ENCODE data around the gene ACTA1.
"Not testable (repeated sequence)": the region's sequence is repeated elsewhere in the genome, so short reads cannot be mapped to it uniquely, and the experiment has no call there.

Gene ACTA1

DNA sequence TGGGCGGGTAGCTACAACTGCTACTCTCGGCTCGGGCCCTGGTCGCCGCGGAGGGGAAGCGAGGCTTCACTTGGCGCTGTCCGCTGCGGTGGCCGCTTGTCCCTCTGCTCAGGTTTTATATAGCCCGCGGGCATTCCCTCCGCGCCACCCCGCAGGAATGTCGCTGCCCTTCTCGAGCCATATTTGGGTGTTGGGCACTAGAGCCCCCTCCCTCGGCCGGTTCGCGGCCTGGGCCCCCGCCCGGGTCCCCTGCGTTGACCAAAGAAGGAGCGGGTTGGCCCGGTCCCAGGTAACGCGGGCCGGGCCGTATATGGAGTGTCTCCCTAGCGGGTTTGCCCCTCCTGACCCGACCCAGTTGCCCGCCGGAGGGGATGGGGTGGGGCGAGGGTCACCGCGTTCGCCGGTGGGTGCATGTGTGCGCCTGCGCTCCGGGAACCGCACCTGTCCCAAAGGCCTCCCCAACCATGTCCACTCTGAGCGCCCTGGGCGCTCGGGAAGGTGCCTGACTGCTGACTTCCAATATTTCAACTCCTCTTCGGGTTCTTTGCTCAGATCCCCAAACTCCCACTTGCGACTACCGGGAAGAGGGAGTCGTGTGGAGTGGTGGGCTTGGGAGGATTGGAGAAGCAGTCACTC is at the start of gene ACTA1:
Gene ACTA1, minus strand, starts transcription at position 90 of the 636 bp plus-strand sequence. CDS start 979 bp downstream, outside the sequence.
- DNase-seq = no peak

DNA sequence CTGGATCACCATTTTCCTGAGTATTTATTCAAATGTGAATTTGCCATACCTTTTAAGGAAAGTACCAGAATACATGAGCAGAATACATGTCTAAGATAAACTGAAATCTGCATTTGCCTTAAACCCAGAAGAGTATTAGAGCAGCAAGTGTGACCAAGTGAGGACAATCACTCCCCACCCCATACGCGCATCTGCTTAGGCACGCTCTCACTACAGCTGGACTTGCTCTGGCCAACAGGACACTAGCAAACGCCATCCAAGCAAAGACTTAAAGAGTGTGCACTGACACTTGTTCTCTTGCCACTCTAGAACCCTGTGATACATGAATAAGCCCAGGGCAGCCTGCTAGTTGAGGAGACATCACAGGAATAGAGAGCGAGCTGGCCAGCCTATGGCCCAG is 48.6 kb upstream of the ACTA1 start:
- no peak for DNase-seq

DNA sequence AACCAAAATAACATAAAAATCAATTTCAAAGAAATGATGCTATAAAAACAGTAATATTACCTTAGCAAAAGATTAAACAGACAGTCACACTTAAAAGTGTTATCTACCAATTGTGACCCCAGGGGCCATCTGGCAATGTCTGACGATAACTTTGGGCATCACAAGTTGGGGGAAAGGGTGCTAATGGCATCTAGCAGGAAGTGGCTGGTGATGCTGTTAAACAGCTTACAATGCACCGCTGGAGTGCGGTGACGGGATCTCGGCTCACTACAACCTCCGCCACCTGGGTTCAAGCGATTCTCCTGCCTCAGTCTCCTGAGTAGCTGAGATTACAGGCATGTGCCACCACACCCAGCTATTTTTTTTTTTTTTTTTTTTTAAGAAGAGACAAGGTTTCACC is 46.6 kb upstream of the ACTA1 start:
- DNase-seq = no peak

DNA sequence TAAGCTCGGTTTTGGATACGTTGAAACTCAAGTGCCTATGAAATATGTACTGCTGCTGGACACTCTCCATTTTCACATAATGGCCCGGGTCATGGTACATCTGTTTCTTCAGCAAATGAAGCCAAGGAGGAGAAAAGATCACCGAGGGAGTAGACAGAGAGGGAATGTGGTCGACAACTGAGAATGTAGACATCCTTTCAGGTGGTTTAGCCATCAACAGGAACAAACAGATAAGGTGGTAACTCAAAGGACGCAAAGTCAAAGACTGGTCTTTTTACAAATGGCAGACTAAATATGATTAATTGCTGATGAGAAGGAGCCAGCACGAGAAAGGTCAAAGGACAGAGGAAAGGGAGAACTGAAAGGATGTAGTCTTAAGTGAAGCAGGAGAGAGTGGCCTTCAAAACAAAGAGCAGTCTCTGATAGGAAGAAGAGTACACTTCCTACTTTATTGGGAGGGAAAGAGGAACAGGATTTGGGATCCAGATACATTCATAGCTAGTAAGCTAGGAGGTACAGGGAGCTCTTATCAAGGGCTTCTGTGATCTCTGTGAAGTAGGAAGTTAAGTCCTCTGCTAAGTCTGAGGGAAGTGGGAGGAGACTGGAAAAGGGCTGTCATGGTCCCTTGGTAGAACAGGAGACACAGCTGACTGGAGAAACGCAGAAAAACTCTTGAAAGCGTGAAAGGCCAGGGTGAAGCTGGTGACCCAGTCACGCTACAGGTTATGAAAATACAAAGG is 45.9 kb upstream of the ACTA1 start:
- DNase-seq = peak; percentile 74

DNA sequence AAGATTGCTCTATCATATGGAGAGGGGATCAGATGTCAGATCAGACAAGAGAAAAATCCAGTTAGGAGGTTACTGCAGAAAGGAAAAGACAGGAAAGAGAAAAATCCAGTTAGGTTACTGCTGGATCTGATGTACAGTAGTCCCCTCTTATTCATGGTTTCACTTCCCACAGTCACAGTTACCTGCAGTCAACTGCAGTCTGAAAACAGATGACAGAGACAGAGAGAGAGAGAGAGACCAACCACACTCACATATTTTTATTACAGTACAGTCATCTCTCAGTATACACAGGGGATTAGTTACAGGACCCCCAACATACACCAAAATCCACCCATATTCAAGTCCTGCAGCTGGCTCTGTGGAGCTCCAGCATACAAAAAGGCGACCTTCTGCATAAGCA is 45.0 kb upstream of the ACTA1 start:
- DNase-seq = peak; percentile 61

DNA sequence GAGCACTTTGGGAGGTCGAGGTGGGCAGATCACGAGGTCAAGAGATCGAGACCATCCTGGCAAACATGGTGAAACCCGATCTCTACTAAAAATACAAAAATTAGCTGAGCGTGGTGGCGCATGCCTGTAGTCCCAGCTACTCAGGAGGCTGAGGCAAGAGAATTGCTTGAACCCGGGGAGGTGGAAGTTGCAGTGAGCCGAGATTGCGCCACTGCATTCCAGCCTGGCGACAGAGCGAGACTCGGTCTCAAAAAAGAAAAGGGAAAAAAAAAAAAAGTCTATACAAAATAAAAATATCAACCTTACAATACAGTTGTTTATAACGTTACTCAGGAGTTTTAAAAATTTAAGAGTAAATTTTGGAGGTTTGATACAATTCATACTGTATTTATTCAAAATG is 42.0 kb upstream of the ACTA1 start:
- DNase-seq = not testable (repeated sequence)

DNA sequence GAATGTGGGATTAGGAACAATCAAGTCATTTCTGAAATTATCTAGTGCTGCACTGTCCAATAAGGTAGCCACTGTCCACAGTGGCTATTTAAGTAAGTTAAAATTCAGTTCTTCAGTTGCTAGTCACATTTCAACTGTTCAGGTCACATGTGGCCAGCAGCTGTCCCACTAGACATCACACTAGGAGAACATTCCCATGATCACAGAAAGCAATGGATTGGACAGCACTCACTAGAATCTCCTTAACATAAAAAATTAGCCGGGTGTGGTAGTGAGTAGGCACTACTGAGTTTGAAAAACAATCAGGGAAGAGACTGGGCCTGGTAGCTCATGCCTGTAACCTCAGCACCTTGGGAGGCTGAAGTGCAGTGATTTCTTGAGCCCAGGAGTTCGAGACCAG is 40.6 kb upstream of the ACTA1 start:
- no peak for DNase-seq

DNA sequence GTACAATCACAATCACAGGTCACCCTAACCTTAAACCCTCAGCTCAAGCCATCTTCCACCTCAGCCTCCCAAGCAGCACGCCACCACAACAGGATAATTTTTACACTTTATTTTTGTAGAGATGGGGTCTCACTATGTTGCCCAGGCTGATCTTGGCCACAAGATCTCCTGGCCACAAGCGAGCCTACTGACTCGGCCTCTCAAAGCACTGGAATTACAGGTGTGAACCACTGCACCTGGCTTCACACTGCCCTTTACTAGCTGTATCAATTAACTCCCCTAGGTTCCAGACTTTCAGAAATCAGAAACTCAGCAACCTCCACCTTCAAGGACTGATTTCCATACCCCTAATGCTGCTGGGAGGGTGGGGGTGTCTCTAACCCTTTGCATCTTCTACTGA is 37.3 kb upstream of the ACTA1 start:
- no peak for DNase-seq

DNA sequence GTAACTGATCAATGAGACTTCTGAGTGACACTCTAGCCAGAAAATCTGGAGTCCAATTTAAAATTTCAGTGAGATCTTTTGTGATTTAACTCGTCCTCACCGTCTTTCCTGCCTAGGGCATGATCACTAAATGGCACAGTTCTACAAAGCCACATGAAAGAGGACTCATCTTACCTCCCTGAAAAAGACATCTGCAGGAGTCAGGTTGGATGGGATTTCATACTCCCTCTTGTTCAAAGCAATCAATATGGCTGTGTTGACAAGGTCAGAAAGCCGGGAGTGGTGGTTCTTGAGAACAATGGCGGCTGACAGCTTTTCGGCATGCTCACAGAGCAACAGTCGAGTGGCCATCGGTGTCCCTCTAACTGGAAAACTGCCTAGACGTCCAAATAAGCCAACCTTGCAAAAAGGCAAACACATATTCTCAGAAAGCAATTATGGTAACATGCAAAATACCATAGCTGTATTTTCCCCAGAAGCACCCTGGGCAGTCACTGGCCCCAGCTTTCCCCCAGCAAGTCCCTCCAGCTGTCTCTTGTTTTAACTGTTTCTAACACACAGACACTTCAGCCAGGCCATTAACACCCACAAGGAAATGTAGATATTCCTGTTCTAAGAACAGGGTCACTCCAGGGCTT is 36.6 kb upstream of the ACTA1 start:
- no peak for DNase-seq

DNA sequence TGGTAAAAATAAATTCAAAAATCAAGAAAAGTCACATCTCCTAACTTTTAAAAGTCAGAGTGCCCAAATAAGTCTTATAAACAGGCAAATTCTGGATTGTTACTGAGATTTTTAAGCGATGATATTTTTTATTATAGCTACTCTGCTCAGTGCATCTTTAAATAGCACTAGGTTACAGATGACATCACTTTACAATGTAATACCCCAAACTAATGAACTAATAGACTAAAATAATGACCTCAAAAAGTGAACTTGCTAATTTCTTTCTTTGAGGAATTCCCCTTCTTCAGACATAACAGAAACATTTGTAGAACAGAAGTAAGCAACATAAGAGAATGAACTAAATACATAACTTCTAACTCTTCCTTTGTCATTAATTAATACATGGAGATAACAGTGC is 33.0 kb upstream of the ACTA1 start:
- DNase-seq = no peak

DNA sequence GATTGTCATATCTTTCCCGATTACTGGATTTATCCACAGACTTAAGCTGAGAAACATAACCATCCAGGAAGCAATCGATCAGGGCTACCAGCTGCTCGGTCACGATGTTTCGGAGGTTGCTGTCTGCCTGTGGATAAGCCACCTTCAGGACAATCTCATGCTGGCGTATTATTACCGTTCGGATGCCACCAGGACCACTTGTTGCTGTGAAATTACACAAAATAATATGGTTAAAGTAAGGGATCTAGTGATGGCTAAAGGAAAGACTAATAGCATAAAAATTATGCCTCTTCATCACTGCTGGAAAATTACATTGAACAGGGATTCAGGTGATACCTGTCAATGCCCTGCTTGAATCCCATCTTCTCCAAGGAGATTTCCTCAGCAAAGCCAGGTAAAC is 30.8 kb upstream of the ACTA1 start:
- no peak for DNase-seq

DNA sequence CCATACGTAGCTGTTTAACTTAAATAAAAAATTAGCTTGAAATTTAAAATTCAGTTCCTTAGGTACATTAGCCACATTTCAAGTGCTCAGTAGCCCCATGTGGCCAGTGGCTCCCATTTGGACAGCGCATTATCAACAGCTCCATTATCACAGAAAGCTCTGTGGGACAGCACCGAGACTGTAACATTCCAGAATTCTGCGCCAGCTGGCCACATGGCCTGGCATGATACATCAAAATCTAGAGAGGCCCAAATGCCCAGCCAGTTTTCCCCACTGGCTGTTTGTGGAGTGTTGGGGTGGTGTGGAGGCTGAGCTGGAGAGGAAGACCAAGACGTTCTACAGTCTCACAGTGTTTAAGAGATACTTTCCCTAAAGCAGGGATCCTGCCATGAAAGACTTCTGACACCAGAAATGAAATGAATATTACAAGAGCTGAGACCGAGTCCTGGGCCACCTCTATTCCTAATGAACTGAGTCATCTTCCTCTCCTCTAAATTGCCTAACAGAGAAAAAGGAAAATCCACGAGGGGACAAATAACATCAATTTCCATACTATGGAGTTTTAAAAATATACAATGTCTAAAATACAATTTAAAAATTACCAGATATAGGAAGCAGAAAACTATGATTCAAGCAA is 27.3 kb upstream of the ACTA1 start:
- DNase-seq = no peak

DNA sequence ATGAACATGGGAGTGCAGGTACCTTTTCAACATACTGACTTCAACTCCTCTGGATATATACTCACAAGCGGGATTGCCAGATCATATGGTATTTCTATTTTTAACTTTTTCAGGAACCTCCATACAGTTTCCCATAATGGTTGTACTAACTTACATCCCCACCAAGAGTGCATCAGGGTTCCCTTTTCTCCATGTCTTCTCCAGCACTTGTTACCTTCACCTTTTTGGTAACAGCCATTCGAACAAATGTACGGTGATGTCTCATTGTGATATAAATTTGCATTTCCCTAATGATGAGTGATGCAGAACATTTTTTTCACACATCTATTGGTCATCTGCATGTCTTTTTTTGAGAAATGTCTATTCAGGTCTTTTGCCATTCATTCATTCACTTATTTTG is 25.9 kb upstream of the ACTA1 start:
- DNase-seq = no peak

DNA sequence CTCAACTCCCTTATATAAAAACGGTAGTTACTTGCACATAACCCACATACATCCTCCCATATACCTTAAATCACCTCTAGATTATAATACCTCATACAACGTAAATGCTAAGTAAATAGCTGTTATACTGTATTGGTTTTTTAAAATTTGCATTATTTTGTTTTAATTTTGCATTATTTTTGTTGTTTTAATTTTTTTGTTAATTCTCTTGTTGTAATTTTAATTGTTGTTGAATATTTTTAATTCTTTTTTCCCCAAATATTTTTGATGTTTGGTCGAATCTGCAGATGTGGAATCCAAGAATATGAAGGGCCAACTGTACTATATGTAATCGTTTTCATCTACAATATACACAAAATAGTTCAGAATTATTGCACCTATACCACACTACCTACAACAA is 23.5 kb upstream of the ACTA1 start:
- no peak for DNase-seq

DNA sequence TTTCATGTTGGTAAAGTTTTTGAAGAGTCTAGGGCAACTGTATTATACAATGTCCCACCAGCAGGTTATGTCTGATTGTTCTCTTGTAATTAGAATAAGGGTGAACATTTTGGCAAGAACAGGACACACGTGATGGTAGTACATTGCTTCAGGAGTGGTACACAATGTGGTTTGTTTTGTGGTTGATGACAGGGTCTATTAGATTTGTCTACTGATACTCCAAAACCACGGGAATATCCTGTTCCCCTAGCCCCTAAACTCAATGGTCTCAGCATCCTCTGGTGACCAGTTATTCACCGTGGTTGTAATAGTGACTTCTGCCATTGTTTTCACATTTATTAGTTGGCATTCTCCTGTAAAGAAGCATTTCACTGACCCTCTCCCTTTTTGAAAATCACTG is 22.1 kb upstream of the ACTA1 start:
- DNase-seq = peak; percentile 27

DNA sequence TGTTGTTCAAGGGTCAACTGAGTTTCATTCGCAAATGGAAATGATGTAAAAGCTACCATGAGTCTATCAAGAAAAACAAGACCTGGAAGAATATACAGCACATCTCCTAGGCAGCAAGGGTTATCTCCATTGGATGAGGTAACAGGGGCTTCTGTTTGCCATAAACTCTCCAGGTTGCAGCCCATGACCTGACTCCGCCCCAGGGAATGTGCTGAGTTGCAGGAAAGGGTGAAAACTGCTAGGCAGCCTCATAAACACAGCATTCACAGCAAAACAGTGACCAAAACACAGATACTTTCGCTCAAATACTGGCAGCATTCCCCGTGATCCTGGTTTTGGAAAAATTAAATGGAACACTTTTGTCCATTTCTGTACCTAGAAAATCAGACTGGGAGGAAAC is 20.2 kb upstream of the ACTA1 start:
- DNase-seq = no peak

DNA sequence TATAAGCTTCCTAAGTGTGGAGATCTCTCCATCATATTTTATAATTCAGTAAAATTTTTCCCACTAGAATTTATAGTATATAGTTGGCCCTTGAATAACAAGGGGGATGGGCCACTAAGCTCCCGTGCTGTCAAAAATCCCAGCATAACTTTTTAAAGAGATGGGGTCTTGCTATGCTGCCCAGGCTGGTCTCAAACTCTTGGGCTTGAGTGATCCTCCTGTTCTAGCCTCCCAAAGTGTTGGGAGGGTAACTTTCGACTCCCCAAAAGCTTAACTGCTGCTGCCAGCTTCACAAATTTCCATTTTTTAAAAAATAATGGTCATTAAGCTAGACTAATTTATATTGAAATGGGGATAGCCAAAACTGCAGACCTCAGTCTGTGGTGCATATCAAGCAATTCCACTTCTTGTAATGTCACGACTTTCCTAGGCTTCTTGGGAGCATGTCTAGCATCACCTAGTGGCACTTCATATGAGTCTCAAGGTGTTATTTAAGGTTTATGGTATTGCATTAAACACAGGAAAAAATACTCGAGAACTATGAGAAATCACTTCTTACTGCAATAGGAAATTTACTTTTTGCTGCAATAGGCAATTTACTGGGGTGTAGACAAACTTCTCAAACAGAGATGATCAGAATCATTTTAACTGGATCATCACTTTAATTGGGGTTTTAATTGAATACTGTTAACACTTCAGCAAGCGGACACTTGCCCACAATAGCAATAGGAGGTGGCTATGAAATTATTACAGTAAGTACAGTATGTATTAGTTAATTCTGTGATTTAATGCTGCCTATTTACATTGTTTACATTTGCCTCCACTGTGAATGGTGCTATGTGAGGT is 19.3 kb upstream of the ACTA1 start:
- DNase-seq = peak; percentile 19

DNA sequence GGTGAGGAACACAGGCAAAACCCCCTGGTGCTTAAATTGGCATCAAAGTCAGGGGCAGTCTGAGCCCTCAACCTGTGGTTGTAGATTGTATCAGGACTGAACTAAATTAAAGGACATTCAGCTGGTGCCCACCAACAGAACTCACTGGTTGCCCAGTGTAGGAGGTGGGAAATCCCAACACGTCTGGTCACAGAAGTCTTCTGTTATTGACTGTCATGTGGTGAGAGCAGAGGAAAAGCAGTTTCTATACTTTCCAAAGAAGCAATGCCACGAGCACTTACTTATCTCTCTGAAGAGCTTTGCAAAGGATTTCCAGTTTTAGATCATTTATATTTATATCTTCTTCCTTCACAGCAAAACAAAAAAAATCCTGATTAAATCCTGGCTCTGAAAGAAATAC is 15.0 kb upstream of the ACTA1 start:
- DNase-seq = no peak

DNA sequence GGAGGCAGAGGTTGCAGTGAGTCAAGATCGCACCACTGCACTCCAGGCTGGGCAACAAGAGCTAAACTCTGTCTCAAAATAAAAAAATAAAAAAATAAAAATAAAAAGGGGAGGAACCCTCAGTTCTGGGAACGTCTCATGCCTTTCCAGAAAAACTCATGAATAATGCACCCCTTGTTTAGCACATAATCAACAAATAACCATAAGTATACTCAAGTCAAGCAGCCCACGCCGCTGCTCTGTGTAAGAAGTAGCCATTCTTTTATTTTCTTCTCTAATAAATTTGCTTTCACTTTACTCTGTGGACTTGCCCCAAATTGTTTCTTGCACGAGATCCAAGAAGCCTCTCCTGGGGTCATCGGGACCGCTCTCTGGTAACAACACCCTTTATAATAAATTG is 14.5 kb upstream of the ACTA1 start:
- DNase-seq = no peak

DNA sequence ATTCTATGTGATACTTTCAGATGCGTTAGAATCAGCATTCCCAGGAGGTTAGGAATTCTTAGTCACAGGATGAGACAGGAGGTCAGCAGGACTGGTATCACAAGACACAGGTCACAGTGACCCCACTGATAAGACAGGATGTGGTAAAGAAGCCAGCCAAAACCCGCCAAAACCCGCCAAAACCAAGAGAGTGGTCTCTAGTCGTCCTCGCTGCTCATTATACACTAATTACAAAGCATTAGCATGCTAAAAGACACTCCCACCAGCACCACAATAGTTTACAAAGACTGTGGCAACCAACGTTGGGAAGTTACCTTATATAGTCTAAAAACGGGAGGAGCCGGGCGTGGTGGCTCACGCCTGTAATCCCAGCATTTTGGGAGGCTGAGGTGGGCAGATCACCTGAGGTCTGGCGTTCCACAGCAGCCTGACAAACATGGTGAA is 13.9 kb upstream of the ACTA1 start:
- DNase-seq = no peak

DNA sequence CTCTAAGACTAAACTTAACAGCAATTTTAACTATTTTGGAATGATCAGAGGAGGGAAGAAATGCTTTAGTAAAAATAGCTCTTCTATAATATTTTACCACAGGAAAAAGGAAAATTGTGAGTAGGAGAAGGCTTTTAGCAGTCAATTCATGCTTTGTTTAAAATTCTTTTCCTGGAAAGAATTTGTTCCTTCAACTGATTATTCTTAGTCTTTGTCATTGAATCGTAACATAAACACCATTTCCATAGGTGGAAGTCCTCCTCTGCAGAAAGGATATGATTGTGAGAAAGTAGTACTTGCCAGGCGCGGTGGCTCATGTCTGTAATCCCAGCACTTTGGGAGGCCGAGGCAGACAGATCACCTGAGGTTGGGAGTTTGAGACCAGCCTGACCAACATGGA is 11.9 kb upstream of the ACTA1 start:
- no peak for DNase-seq

DNA sequence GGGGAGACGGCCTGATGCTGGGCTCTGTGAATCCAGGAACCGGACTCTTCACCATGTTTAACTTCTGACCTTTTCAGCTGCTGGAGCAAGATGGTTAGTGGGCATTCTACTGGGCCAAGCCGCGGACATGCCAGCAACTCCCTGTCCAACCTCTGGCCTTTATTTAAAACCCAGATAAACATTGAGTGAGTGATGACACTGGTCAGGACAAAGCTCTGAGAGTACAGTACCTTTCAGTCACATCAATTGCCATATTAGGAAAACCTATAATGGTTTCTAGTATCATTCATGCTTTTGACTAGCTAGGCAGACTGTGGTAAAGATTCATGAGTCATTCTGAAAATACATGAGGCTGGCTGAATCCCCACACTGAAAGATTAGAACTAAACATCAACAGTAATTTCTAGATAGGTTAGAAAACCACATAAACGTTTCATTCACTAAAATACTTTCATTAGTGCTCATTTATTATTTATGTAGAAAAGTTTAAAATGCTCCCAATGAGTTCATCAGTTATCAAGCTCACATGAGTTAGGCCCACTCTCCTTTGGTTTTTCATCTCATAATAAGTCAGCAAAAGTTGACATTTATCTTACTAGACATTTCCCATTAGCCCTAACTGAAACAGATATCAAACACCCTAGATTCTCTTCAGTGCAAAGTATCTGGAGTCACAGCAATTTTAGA is 7.1 kb upstream of the ACTA1 start:
- peak; percentile 24 for DNase-seq
